Esophagus squamous epithelium (tissue), 4 donors: ENCODE measurements around the gene MED29.

Experiments
- CTCF ChIP-seq, 6 experiments: fragments of 450-650 bp in 4 of 6; fragments of 200-600 bp in 2 of 6; sonication (generic) in 2 of 6; IDR thresholded peaks; one replicate each; pipeline ENCODE4 v1.5.1; 2016 to 2019; ENCODE audit warnings: antibody characterized with exemption in 6 of 6, mild to moderate bottlenecking in 4 of 6, moderate library complexity in 4 of 6
- POLR2A ChIP-seq, 4 donors: fragments of 450-650 bp; IDR thresholded peaks; one replicate each; pipeline ENCODE4 v1.6.1; 2017; ENCODE audit warnings: antibody characterized with exemption in 4 of 4, mild to moderate bottlenecking in 4 of 4, moderate library complexity in 3 of 4

- peak in 1 of 6 experiments; percentile 10 for TF ChIP-seq CTCF (IDR thresholded peaks at IDR 0.05)
- peak; percentile 8 to 88 (median 77) for TF ChIP-seq POLR2A (IDR thresholded peaks at IDR 0.05)
Measured at GRCh38 chr19:39409208-39410016, 18.2 kb downstream of the MED29 start.
